Urothelium cell line (cell line): ENCODE data around the gene CNTN2.

ENCODE experiments used
- DNase-seq: peaks from one replicate; pipeline ENCODE4 v3.0.0; 2011; ENCODE audit warnings: low spot score, mixed read lengths
- FAIRE-seq: peaks from 2 replicates; lab custom pipeline; 2011; peaks lifted over from hg19 to GRCh38; lab: Jason Lieb, UNC

CNTN2 gene

GRCh38 chr1:205109269-205109668 lies 66.3 kb downstream of the CNTN2 start:
- no peak for FAIRE-seq
- DNase-seq, result no peak

- DNase-seq, result no peak
- no peak for FAIRE-seq
These were observed 66.7 kb downstream of the CNTN2 start for GRCh38 chr1:205109711-205110110.

- FAIRE-seq, result no peak
- no peak for DNase-seq
These were observed 68.3 kb downstream of the CNTN2 start for GRCh38 chr1:205111354-205111753.

GRCh38 chr1:205118752-205119151 lies 75.7 kb downstream of the CNTN2 start:
- FAIRE-seq, result no peak

GRCh38 chr1:205121660-205122488 lies 78.9 kb downstream of the CNTN2 start, which contains the start of gene RBBP5:
RBBP5 (minus strand) TSS chr1:205121978; CDS start chr1:205121873, 105 bp downstream.
- DNase-seq (peak; percentile 93), FAIRE-seq (no peak)

More at GRCh38 chr1:205118752-205119151, 75.7 kb downstream of the CNTN2 start:
- DNase-seq, result no peak

GRCh38 chr1:205122489-205122882 lies 79.5 kb downstream of the CNTN2 start:
- FAIRE-seq, result no peak
- no peak for DNase-seq

- DNase-seq, result no peak
These were observed 81.7 kb downstream of the CNTN2 start for GRCh38 chr1:205124726-205125125.

GRCh38 chr1:205127646-205128045 lies 84.6 kb downstream of the CNTN2 start:
- DNase-seq (no peak), FAIRE-seq (no peak)

More at GRCh38 chr1:205124726-205125125, 81.7 kb downstream of the CNTN2 start:
- no peak for FAIRE-seq
